ENCODE data around the gene OR6B2.

The OR6B2 gene

GRCh38 chr2:240037358-240037757, 7.1 kb upstream of the OR6B2 start:
- DNase-seq, result no peak

- no peak for DNase-seq
Observed at GRCh38 chr2:240033330-240033678, 3.1 kb upstream of the OR6B2 start.

GRCh38 chr2:240032406-240033329, 2.4 kb upstream of the OR6B2 start:
- DNase-seq, result no peak

- no peak for DNase-seq
Observed at GRCh38 chr2:240024766-240025165, 5.5 kb downstream of the OR6B2 start.

GRCh38 chr2:240023792-240024191, 6.4 kb downstream of the OR6B2 start:
- no peak for DNase-seq

GRCh38 chr2:240021488-240022104, 8.6 kb downstream of the OR6B2 start:
- DNase-seq, result peak; percentile 33

- DNase-seq, result no peak
Observed at GRCh38 chr2:240018071-240018750, 12.0 kb downstream of the OR6B2 start.

GRCh38 chr2:240014327-240014726, 15.9 kb downstream of the OR6B2 start:
- no peak for DNase-seq

- no peak for DNase-seq
Observed at GRCh38 chr2:240013343-240013742, 16.9 kb downstream of the OR6B2 start.

GRCh38 chr2:240002983-240003382, 27.2 kb downstream of the OR6B2 start:
- DNase-seq, result no peak

- DNase-seq, result no peak
Observed at GRCh38 chr2:240000671-240001070, 29.6 kb downstream of the OR6B2 start.

GRCh38 chr2:239997686-239998409, 32.4 kb downstream of the OR6B2 start:
- no peak for DNase-seq

- DNase-seq, result no peak
Observed at GRCh38 chr2:239994086-239994485, 36.1 kb downstream of the OR6B2 start.

GRCh38 chr2:239993291-239993690, 36.9 kb downstream of the OR6B2 start:
- DNase-seq, result no peak

- DNase-seq, result peak; percentile 55
Observed at GRCh38 chr2:239991689-239992314, 38.4 kb downstream of the OR6B2 start.

- no peak for DNase-seq
Observed at GRCh38 chr2:239990966-239991365, 39.3 kb downstream of the OR6B2 start.

- no peak for DNase-seq
Observed at GRCh38 chr2:239985356-239985755, 44.9 kb downstream of the OR6B2 start.

GRCh38 chr2:239984421-239985194, 45.6 kb downstream of the OR6B2 start:
- DNase-seq, result no peak

GRCh38 chr2:239983004-239983778, 47.0 kb downstream of the OR6B2 start:
- DNase-seq, result no peak

Data from kidney glomerular epithelial cell (primary cell).